Umbilical cord (tissue), 2 donors: ENCODE measurements around the gene ADRA2B. TPM values are rescaled to one million over a fixed set of nuclear protein-coding genes. Genes with fewer than 3 reads are reported as not detected.
"Not testable (repeated sequence)": the region's sequence is repeated elsewhere in the genome, so short reads cannot be mapped to it uniquely, and the experiment has no call there.

ENCODE experiments used
- DNase-seq: peaks from one replicate; pipeline ENCODE4 v3.0.0-alpha.2; 2015; ENCODE audit warnings: low spot score
- total RNA-seq: library from RNA; depleted of rRNA; stranded (reverse); fragments of >200 nt; gene quantifications from one replicate; pipeline ENCODE4 v1.2.3, GENCODE V29; 2014; ENCODE audit warnings: low replicate concordance; ENCODE audit not compliant: insufficient read depth

Gene ADRA2B
- total RNA-seq, 1 donor from 2014 or later = 1.9 TPM

GRCh38 chr2:96090196-96090926 lies 26.0 kb downstream of the ADRA2B start:
- DNase-seq = no peak

- no peak for DNase-seq
Observed at GRCh38 chr2:96089356-96090195, 26.8 kb downstream of the ADRA2B start.

DNA sequence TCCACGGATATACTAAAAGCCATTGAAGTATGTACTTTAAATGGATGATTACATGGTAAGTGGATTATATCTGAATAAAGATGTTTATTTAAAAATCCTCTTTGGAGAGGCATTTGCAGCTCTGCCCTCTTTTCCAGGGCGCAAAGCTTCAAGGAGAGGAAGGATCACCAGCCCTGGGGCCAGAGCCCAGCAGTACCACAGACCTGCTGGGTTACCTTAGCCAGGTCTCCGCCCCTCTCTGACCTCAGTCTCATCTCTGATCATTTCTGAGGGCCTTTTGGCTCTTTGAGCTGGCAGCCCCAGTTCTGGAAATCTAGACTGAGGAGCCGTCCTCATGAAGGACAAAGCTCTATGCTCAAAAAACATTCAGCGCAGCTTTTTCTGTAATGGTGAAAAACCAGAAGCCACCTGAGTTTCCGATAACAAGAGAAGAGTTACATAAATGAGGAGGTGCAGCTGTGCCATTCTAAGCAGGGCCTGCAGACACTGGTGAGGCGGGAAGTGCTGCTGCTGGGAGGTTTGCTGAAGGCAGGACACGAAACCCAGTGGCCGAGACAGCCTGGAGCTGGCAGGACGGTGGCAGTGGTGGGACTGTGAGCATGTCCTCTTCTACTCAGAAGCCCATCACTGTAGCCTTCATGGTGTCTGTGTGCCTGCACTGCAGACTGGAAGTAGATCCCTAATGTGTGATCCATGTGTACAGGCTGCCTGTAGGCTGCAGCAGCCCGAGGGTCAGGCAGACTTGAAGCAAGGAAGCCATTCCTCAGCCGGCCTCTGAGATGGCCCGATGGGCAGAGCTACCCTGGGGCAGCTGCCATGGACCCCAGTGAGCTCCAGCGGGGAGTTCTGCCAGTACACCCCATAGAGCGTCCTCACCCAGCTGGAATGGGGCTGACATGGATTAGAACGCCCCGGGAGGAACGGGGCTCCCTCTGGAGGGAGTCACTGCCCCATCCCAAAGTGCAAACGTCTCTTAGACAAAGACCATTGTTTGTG lies 27.7 kb downstream of the ADRA2B start:
- DNase-seq = no peak

DNA sequence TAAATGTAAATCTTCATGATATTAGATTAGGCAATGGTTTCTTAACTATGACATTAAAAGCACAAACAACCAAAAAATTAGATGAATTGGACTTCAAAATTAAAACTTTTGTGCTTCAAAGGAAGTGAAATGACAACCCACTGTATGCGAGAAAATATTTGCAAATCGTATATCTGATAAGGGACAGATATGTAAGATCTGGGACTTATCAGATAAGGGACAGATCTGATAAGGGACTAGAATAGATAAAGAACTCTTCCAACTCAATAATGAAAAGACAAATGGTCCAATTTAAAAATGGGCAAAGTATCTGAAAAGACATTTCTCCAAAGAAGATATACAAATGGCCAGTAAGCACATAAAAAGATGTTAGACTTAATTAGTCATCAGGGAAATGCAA lies 29.2 kb downstream of the ADRA2B start:
- no peak for DNase-seq

DNA sequence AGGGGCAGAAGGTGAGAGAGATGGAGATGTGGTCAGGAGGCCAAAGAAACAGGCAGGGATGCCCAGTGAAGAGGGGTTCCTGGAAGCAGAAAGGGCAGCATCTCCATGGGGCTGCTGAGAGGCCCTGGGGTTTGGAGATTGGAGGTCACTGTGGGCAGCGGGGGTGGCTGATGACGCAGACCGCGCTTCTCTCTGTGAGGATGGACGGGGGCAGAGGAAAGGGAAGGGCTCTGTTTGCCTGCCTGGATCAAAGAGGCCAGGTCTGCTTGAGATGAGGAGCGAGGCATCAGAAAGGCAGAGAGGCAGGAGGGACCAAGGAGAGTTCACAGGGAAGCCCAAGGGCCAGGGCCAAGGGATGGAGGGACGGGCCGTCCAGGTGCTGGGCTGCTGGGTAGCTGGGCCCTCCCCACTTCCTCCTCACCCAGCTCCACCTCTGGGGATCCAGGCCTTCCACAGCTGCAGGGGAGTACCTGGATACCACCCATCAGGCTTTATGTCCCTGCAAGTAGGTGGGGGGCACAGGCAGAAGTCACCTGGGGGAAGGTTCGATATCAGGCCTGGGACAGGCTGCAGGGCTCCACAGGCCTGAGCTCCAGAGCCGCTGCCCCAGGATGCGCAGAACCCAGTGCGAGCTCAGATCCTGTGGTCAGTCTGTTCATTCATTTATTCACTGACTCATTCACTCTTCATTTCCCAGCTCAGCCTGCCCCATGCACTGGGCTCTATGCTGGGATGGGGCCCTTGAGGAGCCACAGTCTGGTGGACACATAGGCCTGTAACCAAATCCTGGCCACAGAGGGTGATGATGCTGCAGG lies 30.6 kb downstream of the ADRA2B start:
- DNase-seq = no peak

- DNase-seq = not testable (repeated sequence)
Observed at GRCh38 chr2:96084858-96085518, 31.4 kb downstream of the ADRA2B start.

DNA sequence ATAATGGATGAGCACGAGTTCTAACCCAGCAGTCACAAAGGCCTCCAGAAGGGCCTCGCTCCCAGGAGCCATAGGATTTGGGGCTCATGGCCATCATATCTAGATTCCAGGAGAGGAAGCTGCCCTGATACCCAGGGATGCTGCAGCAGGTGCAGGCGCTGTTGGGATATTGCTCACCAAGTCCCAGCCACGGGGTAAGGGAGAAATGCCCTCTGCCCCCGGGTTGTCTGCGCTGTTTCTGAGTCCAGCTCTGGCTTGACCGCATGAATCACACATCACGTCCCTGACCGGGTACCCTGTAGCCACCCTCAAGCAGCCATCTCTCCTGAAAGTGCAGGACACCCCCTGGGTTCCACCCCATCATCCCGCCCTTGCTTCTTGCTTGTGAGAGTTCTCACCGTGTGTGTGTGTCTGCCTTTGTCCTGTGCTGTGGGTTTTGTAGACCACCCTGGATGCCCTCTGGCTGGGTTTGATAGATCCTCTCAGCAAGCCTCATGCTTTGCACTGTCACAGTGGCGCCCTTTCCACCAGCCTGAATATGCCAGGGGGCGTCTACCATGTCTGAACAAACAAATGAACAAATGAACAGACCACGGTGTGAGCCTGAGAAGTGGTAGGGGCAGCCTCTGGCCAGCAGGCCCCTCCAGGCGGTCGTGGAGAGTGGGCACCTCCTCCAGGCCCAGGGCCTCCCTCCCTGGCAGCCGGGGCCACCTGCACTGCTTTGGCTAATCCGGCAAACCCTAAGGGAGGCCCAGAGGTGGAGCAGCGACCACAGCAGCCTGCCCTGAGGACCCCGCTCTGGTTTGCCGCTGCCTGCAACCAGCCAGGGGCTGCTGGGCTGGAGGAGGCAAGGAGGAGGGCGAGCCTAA lies 32.1 kb downstream of the ADRA2B start:
- no peak for DNase-seq

GRCh38 chr2:96083064-96083939 lies 33.1 kb downstream of the ADRA2B start:
- no peak for DNase-seq

GRCh38 chr2:96082211-96083063 lies 33.9 kb downstream of the ADRA2B start:
- no peak for DNase-seq

DNA sequence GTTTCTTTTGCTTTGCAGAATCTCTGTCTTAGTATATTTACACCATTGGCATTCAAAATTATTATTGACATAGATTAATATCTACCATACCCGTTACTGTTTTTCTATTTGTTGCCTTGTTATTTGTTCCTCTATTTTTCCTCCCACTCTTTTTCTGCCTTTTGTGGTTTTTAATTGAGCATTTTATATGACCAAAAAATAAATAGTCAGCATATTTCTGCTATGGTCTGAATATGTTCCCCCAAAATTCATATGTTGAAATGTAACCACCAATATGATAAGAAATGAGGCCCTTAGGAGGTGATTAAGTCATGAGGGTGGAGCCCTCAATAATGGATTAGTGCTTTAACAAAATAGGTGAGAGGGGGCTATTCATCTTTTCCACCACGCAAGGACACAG lies 35.3 kb downstream of the ADRA2B start:
- no peak for DNase-seq

DNA sequence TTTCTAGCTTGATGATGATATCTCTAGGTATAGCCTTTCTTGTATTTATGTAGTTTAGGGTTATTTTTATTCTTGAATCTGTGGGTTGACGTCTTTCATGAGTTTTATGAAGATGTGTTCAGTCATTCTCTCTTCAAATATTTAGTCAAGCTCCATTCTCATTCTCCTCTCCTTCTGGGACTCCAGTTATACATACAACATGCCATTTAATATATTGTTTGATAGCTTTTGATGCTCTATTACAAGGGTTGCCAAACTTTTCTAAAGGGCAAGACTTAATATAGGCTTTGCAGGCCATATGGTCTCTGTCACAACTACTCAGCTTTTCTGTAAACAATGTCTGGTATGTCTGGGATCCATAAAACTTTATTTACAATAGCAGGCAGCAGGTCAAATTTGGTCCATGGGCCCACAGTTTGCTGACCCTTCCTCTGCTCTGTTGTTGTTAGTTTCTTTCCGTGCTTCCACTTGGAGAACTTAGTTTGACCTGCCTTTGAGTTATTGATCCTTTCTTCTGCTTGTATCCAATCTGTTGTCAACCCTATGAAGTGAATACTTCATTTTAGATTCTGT lies 41.1 kb downstream of the ADRA2B start:
- DNase-seq = no peak

DNA sequence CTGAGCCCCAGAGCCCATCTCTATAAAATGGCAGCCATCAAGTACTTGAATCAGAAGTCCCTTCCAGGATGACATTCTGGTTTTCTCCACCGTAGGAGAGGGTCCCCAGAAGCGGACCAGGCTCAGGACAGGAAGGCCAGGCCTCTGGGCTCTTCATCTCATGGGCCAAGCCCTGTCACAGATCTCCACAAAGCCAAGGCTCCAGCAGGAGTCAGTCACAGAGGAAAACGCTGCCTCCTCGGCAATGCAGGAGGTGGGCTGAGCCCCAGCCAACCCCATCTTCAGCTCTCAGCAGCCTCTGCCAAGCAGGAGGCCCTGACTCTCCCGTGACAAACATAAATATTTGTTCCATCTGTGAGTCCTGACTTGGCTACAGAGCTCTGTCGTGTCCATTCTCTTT lies 42.2 kb downstream of the ADRA2B start:
- DNase-seq = no peak

- DNase-seq = no peak
Observed at GRCh38 chr2:96073170-96073775, 43.1 kb downstream of the ADRA2B start.

DNA sequence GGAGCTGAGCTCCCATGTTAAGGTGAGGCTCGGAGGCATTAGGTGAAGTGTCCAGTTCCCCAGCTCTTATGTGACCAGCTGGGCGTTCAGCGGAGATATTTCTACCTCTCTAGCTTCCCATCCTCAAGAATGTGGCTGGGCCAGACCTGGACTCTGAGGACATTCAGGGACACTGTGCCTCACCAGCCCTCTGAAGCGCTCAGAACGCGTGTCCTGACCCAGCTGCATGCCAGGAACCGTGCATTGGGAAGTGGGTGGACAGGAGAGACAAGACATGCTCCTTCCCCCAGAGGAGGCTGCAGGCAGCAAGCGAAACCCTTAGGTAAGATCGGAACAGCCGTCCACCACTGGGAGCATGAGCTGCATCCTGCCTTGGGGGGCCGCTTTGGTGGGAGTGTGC lies 43.6 kb downstream of the ADRA2B start:
- no peak for DNase-seq

DNA sequence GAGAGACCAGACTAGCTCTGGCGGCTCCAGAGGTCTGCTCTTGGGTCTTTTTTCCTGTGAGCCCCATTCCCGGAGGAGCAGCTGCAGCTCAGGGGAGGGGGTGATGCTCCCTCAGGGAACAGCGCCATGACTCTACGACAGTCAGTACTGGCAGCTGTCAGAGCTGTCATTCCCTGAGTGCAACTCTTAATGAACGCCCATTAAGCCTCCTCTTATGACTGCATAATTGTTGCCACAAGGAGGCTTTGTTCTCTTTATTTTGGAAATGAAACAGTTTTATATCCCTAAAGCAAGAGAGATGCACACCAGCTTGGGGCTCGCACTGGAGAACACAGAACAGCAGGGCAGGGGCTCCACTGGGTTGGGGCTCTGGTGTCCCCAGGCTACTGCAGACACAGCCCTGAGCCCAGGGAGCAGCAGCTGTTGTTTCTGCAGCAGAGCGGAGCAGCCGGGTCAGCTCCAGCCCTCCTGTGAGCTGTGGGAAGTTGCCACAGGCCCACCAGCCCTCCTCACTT lies 44.3 kb downstream of the ADRA2B start:
- not testable (repeated sequence) for DNase-seq
